NCI-H526 treated with DMSO at 0.1 percent for 48 hours (cell line): Measurements from ENCODE around the gene SUGCT.

Source experiments
- DNase-seq: peaks from one replicate; lab custom pipeline; 2025; lab: John Stamatoyannopoulos, UW

SUGCT gene

GRCh38 chr7:40874756-40875155, 740.0 kb downstream of the SUGCT start:
- DNase-seq: no peak

GRCh38 chr7:40876601-40877000, 741.8 kb downstream of the SUGCT start:
- DNase-seq: no peak

GRCh38 chr7:40879941-40880543, 745.2 kb downstream of the SUGCT start:
- DNase-seq: no peak

DNA sequence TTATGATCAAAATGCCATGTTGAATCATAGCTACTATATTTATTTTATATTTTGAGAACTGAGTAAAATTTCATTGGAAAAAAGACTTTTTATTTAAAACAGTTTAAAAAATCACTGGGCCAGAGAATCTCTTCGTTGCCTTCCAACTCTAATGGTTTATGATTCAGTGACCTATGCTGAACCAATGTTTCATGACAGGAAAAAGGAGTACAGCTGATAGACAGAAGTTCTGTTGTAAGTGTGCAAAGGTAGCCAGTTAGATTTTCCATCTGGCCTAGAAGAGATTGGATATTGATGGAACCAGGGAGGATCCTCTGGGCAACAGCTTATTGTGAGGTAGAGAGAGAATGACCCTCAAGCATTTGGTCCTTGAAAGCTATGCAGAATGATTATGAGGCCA, 745.8 kb downstream of the SUGCT start:
- DNase-seq: no peak

DNA sequence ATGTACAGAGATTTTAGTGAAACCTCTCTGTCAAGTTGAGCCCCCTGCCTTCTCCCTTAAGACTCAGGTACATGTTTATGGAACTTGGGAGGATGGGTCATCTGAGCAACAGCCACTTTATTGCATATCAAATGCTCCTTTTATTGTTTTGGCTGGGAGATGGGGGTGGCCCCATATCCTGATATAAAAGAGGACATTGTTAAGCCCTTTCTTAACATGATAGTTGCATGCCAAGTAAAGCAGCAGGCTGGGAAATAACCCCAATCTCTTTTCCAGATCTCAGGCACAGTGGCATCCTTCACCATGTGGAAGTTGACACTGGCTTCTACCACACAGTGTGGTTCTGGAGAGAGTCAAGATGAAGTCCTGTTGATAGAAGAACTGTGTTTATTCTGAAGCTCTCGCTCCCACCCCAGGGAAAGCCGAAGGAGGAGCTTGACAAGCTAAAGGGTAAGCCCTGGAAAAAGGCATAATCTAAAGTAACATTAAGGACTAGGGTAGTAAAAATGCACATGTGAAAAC, 746.7 kb downstream of the SUGCT start:
- DNase-seq: no peak

DNA sequence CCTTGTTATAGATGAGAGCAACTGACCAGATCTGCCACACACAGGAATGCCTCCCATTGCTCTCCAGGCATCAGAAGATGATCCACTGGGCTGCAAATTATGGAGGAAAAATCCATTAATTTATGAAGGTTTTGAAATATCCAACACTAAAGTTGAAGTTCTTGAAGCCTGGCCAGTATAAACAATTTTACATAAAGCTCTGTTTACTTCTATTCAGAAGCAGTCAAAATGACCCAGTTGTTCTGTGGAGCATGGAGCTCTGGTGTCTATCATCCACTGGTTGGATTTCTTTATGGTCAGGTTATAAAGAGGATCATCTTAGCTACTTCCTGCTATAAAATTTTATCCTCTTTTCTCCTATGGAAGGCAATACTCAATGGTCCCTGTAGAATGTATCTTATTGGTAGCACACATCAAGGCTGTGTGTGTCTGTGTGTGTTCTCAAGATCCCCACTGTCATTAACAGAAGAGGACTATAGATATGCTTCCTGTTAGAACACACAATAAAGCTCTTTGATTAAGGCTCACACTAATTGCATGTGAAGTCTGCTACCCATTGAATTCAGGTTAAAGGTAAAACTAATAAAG, 747.4 kb downstream of the SUGCT start:
- no peak for DNase-seq

- no peak for DNase-seq
Measured at GRCh38 chr7:40883826-40884225, 749.0 kb downstream of the SUGCT start.

- DNase-seq: no peak
Measured at GRCh38 chr7:40884241-40884640, 749.4 kb downstream of the SUGCT start.

GRCh38 chr7:40885503-40885902, 750.7 kb downstream of the SUGCT start:
- DNase-seq: no peak

DNA sequence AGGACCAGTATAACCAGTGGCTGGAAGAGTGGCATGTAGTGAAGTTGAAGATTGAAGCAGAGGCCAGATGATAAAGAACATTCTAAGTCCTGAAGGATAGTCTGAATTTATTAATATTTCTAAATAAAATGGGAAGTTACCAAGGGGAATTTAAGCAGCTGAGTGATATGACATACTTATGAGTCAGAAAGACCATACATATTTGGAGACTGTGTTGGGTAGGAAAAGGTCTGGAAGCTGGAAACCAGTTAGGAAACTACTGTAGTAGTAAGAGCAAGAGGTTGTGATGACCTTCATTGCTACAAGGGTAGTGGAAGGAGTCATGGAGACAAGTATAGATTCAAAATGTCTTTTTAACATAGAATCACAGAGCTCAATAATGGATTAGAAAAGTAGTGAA, 752.3 kb downstream of the SUGCT start:
- DNase-seq: no peak

GRCh38 chr7:40888499-40888898, 753.7 kb downstream of the SUGCT start:
- no peak for DNase-seq

DNA sequence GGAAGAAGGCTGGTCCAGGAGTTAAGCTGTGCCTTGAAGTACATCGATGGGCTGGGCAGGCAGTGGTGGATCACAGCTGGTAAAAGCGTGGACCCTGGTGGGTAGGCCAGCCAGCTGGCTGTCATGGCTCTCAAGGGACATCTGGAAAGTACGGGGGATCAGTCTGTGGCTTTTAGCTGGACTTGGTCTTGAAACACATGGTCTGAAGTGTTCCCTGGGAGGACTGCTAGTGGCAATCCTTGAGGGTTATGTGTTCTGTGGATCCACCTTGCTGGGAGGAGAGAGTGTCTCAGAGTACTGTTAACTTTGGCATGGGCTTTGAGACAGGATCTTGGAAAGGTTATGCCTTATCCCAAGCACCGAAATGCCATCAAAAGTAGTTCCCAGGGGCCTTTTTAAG, 754.3 kb downstream of the SUGCT start:
- no peak for DNase-seq

DNA sequence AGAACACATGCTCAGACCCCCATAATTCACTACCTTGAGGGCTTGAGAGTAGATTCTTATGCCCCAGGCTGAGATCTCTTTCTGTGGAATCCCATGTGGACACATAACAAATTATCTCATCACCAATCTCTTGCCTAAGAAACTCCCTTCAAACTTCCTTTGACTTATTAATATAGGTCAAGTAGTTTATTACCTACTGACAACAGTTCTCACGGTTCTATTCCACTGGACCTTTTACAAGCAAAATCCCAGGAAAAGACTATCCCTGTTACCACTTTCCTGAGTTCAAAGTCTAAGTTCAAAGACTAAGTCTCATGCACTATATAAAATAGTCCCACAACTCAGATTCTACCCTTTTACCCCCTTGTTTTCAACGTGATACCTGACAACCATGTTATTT, 754.7 kb downstream of the SUGCT start:
- DNase-seq: no peak

DNA sequence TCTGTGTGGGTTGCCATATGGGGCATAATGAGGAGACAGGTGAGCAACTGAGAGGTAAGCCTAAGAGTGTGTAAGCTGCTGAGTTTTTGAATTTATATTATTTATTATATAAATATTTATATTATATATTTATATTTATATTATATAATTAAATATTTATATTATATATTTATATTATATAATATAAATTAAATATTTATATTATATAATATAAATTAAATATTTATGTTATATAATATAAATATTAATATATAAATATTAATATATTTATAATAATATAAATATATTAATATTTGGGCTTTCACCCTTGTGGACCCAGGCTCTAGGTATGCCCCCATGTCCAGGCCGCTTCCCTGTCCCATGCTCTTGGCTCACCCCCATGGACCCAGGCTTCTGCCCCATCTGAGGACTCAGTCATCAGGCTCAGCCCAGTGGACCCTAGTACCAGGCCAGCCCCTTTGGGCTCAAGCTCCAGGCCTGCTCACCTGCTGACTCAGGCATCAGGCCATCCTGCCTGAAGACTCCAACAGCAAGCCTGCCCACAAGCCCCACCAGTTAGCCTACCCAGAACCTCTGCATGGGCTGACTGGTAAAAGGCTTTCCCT, 755.4 kb downstream of the SUGCT start:
- no peak for DNase-seq

- DNase-seq: no peak
Measured at GRCh38 chr7:40891232-40891631, 756.4 kb downstream of the SUGCT start.

DNA sequence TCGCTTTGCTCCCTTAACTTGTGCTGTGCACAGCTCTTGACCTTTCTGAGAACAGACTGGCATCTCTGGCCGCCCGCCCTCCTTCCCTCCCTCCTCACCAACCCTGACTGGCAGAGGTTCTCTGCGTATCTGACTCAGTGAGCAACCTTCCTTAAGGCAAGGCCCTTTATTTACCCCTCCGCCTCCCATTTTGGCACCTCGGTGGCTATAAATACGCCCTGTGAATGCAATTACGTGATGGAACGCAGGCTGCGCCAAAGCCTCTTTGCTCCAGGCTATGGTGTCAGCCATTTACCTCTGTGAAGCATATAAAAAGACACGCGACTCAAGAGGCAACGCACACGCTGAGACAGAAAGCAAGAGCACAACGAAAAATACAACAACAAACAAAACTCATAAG, 764.3 kb downstream of the SUGCT start:
- no peak for DNase-seq

DNA sequence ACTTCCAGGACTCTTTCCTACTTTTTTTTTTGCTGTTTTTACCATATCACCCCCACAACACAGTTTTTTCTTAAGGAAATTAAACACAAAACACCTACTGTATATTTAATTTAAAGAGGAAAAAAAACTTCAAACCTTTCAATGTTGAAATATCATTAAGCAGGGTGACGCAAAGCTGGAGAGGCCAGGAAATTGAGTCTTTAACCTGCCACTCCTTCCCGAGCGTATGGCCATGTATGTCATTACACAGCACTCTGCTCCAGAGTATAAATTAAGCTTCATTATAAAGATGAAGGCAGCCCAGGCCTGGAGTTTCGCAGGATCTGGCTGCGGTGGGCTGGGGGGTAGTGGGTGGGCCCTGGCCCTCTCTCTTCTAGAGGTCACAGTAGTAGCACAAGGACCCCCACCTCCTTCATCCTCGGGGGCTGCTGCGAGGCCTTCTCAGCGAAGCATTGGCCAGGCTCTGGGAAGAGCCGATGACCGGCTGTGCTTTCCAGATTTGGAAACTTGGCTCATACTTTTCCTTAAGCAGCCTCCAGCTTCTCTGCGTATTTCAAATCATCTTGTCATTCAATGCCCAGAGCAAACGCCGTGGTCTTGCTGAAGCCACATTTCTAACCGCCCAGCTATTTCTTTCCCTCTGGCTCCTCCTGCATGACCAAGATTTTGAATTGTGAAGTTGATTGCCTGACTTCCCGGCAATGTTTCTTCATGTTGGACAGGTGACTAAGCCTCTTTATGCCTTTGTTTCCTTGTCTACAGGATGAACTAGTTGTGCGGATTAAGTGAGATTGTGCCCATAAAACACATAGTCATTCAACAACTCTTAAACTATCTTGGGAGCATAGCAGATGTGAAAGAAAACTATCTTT, 765.1 kb downstream of the SUGCT start:
- DNase-seq: no peak

GRCh38 chr7:40903872-40904271, 769.1 kb downstream of the SUGCT start:
- no peak for DNase-seq

DNA sequence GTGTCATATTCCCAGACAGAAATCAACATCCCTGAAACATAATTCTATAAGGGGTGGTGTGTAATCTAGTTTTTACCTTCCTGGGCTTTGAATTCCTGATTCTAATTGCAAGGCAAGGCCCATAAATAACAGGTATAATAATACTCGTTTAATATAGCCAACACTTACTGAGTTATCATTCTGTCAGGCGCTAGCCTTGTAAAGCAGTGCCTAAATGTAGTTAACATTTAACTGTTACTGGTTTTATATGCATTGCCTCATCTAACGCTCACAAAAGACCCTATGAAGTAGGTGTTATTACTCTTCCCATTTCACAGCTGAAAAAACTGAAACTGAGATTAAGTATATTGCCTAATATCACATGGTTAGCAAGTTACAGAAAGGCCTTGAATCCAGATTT, 772.5 kb downstream of the SUGCT start:
- no peak for DNase-seq

DNA sequence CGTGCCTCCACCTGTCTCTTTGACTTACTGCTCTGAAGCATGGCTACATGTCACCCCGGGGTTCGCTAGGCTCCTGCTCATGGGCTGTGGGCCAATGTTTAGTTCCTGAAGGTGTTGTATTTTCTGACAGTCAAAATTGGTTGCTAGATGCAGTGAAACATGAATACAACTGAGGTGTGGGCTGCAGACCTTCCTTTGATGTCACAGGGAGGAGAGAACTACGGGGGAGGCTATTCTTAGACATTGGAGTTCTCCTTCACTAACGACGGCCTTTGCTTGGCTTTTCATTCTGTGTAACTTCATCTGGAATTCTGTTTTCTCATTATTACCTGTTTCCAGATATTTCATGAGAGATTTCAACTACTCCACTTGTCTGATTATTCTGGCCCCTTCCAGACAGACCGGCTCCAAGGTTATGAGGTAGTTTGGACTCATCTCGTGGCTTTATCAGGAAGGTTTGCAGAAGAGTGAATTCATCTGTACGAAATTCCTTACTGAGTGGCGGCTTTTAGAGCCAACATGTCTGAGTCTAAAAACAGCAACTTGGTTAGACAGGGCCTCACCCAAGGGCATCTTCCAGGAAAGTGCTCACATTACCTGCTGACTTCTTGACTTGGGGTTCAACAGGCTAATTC, 774.7 kb downstream of the SUGCT start:
- no peak for DNase-seq
